GM12878 (cell line): ENCODE results near the gene IGFBP6. TPM values are rescaled to one million over a fixed set of nuclear protein-coding genes. Genes with fewer than 3 reads are reported as not detected.

Experiments
- ATAC-seq: fragments of 200-7000 bp; cut with Tn5 transposase; 3 replicates; pipeline ENCODE4 v1.9.1; 2020; ENCODE audit warnings: mild to moderate bottlenecking, moderate library complexity
- BruUV-seq: library from RNA; stranded (reverse); fragments of 400-500 nt; replicated peaks from 2 replicates; lab custom pipeline; 2021; lab: Mats Ljungman, UMichigan
- CTCF ChIA-PET: fragments of 300-600 bp; sonication (Branson Sonifier 250); formaldehyde crosslinking; extraction: SDS; loops from one replicate; lab custom pipeline; 2021; ENCODE audit warnings: inconsistent platforms; lab: Yijun Ruan, JAX
- POLR2A ChIA-PET: fragments of 350-600 bp; formaldehyde crosslinking; extraction: SDS; loops from one replicate; lab custom pipeline; 2021; ENCODE audit warnings: inconsistent platforms; lab: Charles Lee
- RAD21 ChIA-PET: fragments of 300-600 bp; sonication (Branson Sonifier 250); formaldehyde crosslinking; loops from one replicate; lab custom pipeline; 2023; ENCODE audit warnings: antibody characterized with exemption; ENCODE audit not compliant: unreplicated experiment; lab: Charles Lee
- SMC1A ChIA-PET: fragments of 300-600 bp; sonication (Branson Sonifier 250); formaldehyde crosslinking; loops from one replicate; lab custom pipeline; 2023; ENCODE audit not compliant: unreplicated experiment, uncharacterized antibody; lab: Charles Lee
- DNase-seq: peaks from one replicate; pipeline ENCODE4 v3.0.0-alpha.2; 2011; ENCODE audit warnings: low read depth, low spot score
- FAIRE-seq: peaks from 3 replicates; lab custom pipeline; 2011; peaks lifted over from hg19 to GRCh38; lab: Jason Lieb, UNC
- H2AFZ ChIP-seq: 2 replicates; pipeline ENCODE4 v1.6.0; 2011; ENCODE audit warnings: low read depth, low read length, control low read depth; ENCODE audit not compliant: control insufficient read depth
- H3K27ac ChIP-seq: 2 replicates; pipeline ENCODE4 v1.5.1; 2011; ENCODE audit warnings: control low read depth; ENCODE audit not compliant: control insufficient read depth, insufficient read depth
- H3K27me3 ChIP-seq, 2 experiments: replicated peaks in 1 of 2; 2 replicates each; pipeline versions ENCODE4 v1.6.0 to v1.6.1; 2011; ENCODE audit warnings: low read length in 1 of 2; ENCODE audit not compliant: control insufficient read depth in 2 of 2, insufficient read depth in 2 of 2
- H3K36me3 ChIP-seq, 2 experiments: 2 replicates each; pipeline ENCODE4 v1.5.1; 2011; ENCODE audit warnings: low read length in 1 of 2; ENCODE audit not compliant: control insufficient read depth in 2 of 2, insufficient read depth in 2 of 2
- H3K4me1 ChIP-seq: 2 replicates; pipeline ENCODE4 v1.6.1; 2011; ENCODE audit warnings: mild to moderate bottlenecking, low read length, moderate library complexity, mixed read lengths; ENCODE audit not compliant: control insufficient read depth, insufficient read depth
- H3K4me2 ChIP-seq: 2 replicates; pipeline ENCODE4 v1.6.0; 2011; ENCODE audit warnings: control low read depth; ENCODE audit not compliant: control insufficient read depth, insufficient read depth
- H3K4me3 ChIP-seq: fragments of 200-600 bp; sonication (generic); 2 replicates; pipeline ENCODE4 v1.5.1; 2016
- H3K79me2 ChIP-seq: 2 replicates; pipeline ENCODE4 v1.6.0; 2011; ENCODE audit warnings: low read length; ENCODE audit not compliant: control insufficient read depth, insufficient read depth
- H3K9ac ChIP-seq: 2 replicates; pipeline ENCODE4 v1.8.0; 2011; ENCODE audit warnings: low read length, control low read depth, mixed read lengths; ENCODE audit not compliant: control insufficient read depth, insufficient read depth
- H3K9me3 ChIP-seq: replicated peaks from 3 replicates; pipeline ENCODE4 v1.5.1; 2011; ENCODE audit warnings: mild to moderate bottlenecking, low read length; ENCODE audit not compliant: control insufficient read depth, insufficient read depth
- H4K20me1 ChIP-seq: 2 replicates; pipeline ENCODE4 v1.6.0; 2011; ENCODE audit not compliant: control insufficient read depth, insufficient read depth
- SREBF2 ChIP-seq: IDR thresholded peaks from 2 replicates; pipeline ENCODE4 v1.6.1; 2012; ENCODE audit warnings: mild to moderate bottlenecking, low read length
- WGBS: methylation state at CpG from one replicate; pipeline ENCODE4 v1.1.6; 2016; ENCODE audit warnings: low lambda C conversion rate; ENCODE audit not compliant: insufficient replicate concordance, insufficient coverage; ENCODE audit errors: missing lambda C conversion rate; 5-methylcytosine and 5-hydroxymethylcytosine counted together
- in situ Hi-C: fragments of 300-500 bp; cut with MboI; formaldehyde crosslinking; loops from 9 replicates; pipeline ENCODE4 v1.14.3; 2018; ENCODE audit warnings: mixed read lengths
- intact Hi-C: fragments of 100-400 bp; cut with micrococcal nuclease; formaldehyde crosslinking; loops from one replicate; pipeline ENCODE4 v1.14.2; 2022; ENCODE audit not compliant: unreplicated experiment
- microRNA-seq: library from miRNA; unstranded; fragments of <30 nt; microRNA quantifications from one replicate; pipeline ENCODE4, GENCODE V29; 2018
- polyA plus RNA-seq, 11 experiments: library from polyadenylated mRNA; depleted of rRNA in 4 of 11; unstranded in 6 of 11; stranded (reverse) in 5 of 11; fragments of >200 nt; fragmentation: Nextera tagmentation in 4 of 11; fragmentation: Illumina TruSeq in 1 of 11; extraction: Ambion mirVana in 4 of 11; extraction: Trizol in 1 of 11; gene quantifications; 1 replicate in 1 of 11; 2 replicates in 10 of 11; pipeline versions ENCODE4 v1.2.1 to v1.2.3, GENCODE V29; 2011 to 2016; ENCODE audit warnings: inconsistent platforms in 2 of 11, missing spikeins in 2 of 11, low read depth in 1 of 11
- small RNA-seq: library from RNA; depleted of rRNA; stranded (forward); fragments of <200 nt; gene quantifications from one replicate; pipeline ENCODE3, GENCODE V24; 2014
- total RNA-seq, 4 experiments: library from RNA; depleted of rRNA in 3 of 4; stranded (reverse); fragments of >200 nt in 3 of 4; fragmentation: Illumina TruSeq in 1 of 4; extraction: Trizol in 1 of 4; gene quantifications; 2 replicates each; pipeline versions ENCODE4 v1.2.1 to v1.2.3, GENCODE V29; 2013 to 2021
- TF ChIP-seq, protein P1 (sequence below): fragments of 150-350 bp; IDR thresholded peaks from 2 replicates; pipeline ENCODE4 v1.6.1; 2016; ENCODE audit warnings: low read depth, low read length

IGFBP6 gene
- total and polyA plus RNA-seq, 10 of the 15 experiments (the other 5 are each of a cell fraction or from before 2014, with no cell fraction given): 0.09 to 0.87 (median 0.56) TPM; not detected in 3

DNA sequence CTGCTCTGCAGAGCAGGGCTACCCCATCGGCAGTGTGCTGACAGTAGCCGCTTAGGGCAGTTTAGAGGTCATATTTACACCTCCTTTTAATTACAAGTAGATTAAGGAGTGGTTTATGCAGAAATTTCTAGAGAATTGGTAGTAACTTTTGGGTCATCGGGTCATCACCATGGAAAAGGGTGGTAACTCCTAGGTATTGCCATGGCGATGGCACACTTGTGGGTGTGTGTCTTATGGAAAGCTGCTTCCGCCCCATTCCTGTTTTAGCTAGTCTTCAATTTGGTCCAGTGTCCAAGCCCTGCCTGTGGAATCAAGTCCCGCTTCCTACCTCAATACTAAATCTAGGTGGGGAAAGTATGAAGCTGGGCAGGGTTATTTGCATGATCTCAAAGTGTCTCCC, 53.6 kb downstream of the IGFBP6 start:
- WGBS: 79% methylated on average over 6 of the region's 6 CpGs
- POLR2A ChIA-PET: no interaction called here
- intact Hi-C loops: no loop called here
- Histone ChIP-seq H3K4me1 (no peaks in the 10 kb centered on the region), H4K20me1 (no peaks in the 10 kb centered on the region), H2AFZ (no peak overlapping the region), H3K79me2 (no peaks in the 10 kb centered on the region), H3K27me3 (no peaks in the 10 kb centered on the region), H3K4me2 (no peak overlapping the region), H3K36me3 (no peaks in the 10 kb centered on the region), H3K4me3 (no peak overlapping the region), H3K9ac (no peak overlapping the region), H3K27ac (no peak overlapping the region), H3K9me3 (no peaks in the 10 kb centered on the region; the same call in 2 of the 3 replicates)
- TF ChIP-seq, protein P1, sequence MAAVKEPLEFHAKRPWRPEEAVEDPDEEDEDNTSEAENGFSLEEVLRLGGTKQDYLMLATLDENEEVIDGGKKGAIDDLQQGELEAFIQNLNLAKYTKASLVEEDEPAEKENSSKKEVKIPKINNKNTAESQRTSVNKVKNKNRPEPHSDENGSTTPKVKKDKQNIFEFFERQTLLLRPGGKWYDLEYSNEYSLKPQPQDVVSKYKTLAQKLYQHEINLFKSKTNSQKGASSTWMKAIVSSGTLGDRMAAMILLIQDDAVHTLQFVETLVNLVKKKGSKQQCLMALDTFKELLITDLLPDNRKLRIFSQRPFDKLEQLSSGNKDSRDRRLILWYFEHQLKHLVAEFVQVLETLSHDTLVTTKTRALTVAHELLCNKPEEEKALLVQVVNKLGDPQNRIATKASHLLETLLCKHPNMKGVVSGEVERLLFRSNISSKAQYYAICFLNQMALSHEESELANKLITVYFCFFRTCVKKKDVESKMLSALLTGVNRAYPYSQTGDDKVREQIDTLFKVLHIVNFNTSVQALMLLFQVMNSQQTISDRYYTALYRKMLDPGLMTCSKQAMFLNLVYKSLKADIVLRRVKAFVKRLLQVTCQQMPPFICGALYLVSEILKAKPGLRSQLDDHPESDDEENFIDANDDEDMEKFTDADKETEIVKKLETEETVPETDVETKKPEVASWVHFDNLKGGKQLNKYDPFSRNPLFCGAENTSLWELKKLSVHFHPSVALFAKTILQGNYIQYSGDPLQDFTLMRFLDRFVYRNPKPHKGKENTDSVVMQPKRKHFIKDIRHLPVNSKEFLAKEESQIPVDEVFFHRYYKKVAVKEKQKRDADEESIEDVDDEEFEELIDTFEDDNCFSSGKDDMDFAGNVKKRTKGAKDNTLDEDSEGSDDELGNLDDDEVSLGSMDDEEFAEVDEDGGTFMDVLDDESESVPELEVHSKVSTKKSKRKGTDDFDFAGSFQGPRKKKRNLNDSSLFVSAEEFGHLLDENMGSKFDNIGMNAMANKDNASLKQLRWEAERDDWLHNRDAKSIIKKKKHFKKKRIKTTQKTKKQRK: no peak
- TF ChIP-seq SREBF2: no peak
- SMC1A ChIA-PET: interaction anchor here (0.6 to 1.0 kb wide), 2 partner anchors 22 to 25 kb away, joined by 3 to 4 read pairs; no protein-coding TSS in a partner anchor
- RAD21 ChIA-PET: no interaction called here
- in situ Hi-C loops: no loop called here
- DNase-seq: no peak
- CTCF ChIA-PET: interaction anchor here (0.5 to 1.1 kb wide), 3 partner anchors 139 to 322 kb away, joined by 3 to 5 read pairs (median 3); no protein-coding TSS in a partner anchor
- ATAC-seq: no peak
- BruUV-seq: no TSS peak
- FAIRE-seq: no peak

Small RNAs within 50 kb of the gene (microRNA-seq; reads per million reads assigned to microRNA genes)
- gene MIR6757: not detected

Small RNAs within 50 kb of the gene (small RNA-seq; reads per million reads assigned to genes)
- gene HIGD1AP1 (not detected), gene MIR6757 (not detected), gene RNU6-333P (not detected)

Other genes starting within 250 kb of the IGFBP6 start
Only the 7 nearest of the 16 such genes appear.
- 519 and 635 TPM in 2 replicates for gene EIF4B, start 91.2 kb upstream of the IGFBP6 start, total RNA-seq (2014; rRNA removed)
- 742 and 752 TPM in 2 replicates for gene EIF4B, start 91.2 kb upstream of the IGFBP6 start, total RNA-seq (2014; rRNA removed; fragmentation: Illumina TruSeq; extraction: Trizol)
- gene EIF4B, start 91.2 kb upstream of the IGFBP6 start, total RNA-seq (2021): 628 and 637 TPM in 2 replicates
- gene EIF4B, start 91.2 kb upstream of the IGFBP6 start, polyA plus RNA-seq (2011; rRNA removed): 494 and 678 TPM in 2 replicates
- gene EIF4B, start 91.2 kb upstream of the IGFBP6 start, polyA plus RNA-seq (2014; fragmentation: Illumina TruSeq; extraction: Trizol): 625 and 749 TPM in 2 replicates
- gene EIF4B, start 91.2 kb upstream of the IGFBP6 start, polyA plus RNA-seq (2014; fragmentation: Nextera tagmentation; extraction: Ambion mirVana): 100 to 1,000 TPM; 133 to 144 TPM
- 326 and 368 TPM in 2 replicates for gene EIF4B, start 91.2 kb upstream of the IGFBP6 start, polyA plus RNA-seq (2014; rRNA removed)
- 100 to 1,000 TPM; 123 TPM for gene EIF4B, start 91.2 kb upstream of the IGFBP6 start, polyA plus RNA-seq (2016; fragmentation: Nextera tagmentation; extraction: Ambion mirVana)
- 0.17 and 0.22 TPM in 2 replicates for gene TNS2, start 47.6 kb upstream of the IGFBP6 start, total RNA-seq (2014; rRNA removed)
- not detected in 2 replicates for gene TNS2, start 47.6 kb upstream of the IGFBP6 start, total RNA-seq (2014; rRNA removed; fragmentation: Illumina TruSeq; extraction: Trizol)
- gene TNS2, start 47.6 kb upstream of the IGFBP6 start, total RNA-seq (2021): 0.66 and 0.72 TPM in 2 replicates
- 0.07 TPM in 1 of 2 replicates, not detected in the other for gene TNS2, start 47.6 kb upstream of the IGFBP6 start, polyA plus RNA-seq (2011; rRNA removed)
- gene TNS2, start 47.6 kb upstream of the IGFBP6 start, polyA plus RNA-seq (2014; fragmentation: Illumina TruSeq; extraction: Trizol): 0.03 and 0.11 TPM in 2 replicates
- gene TNS2, start 47.6 kb upstream of the IGFBP6 start, polyA plus RNA-seq (2014; fragmentation: Nextera tagmentation; extraction: Ambion mirVana): not detected
- 0.15 and 0.52 TPM in 2 replicates for gene TNS2, start 47.6 kb upstream of the IGFBP6 start, polyA plus RNA-seq (2014; rRNA removed)
- under 1 TPM in 1 of 2 experiments, not detected in 1; 0.20 TPM for gene TNS2, start 47.6 kb upstream of the IGFBP6 start, polyA plus RNA-seq (2016; fragmentation: Nextera tagmentation; extraction: Ambion mirVana)
- gene SPRYD3, start 18.3 kb upstream of the IGFBP6 start, total RNA-seq (2014; rRNA removed): 18.7 and 21.0 TPM in 2 replicates
- gene SPRYD3, start 18.3 kb upstream of the IGFBP6 start, total RNA-seq (2014; rRNA removed; fragmentation: Illumina TruSeq; extraction: Trizol): 10.4 and 11.2 TPM in 2 replicates
- 24.7 and 27.7 TPM in 2 replicates for gene SPRYD3, start 18.3 kb upstream of the IGFBP6 start, total RNA-seq (2021)
- gene SPRYD3, start 18.3 kb upstream of the IGFBP6 start, polyA plus RNA-seq (2011; rRNA removed): 12.4 and 19.4 TPM in 2 replicates
- gene SPRYD3, start 18.3 kb upstream of the IGFBP6 start, polyA plus RNA-seq (2014; fragmentation: Illumina TruSeq; extraction: Trizol): 9.4 and 18.3 TPM in 2 replicates
- 1 to 10 TPM; 2.3 to 3.5 TPM for gene SPRYD3, start 18.3 kb upstream of the IGFBP6 start, polyA plus RNA-seq (2014; fragmentation: Nextera tagmentation; extraction: Ambion mirVana)
- gene SPRYD3, start 18.3 kb upstream of the IGFBP6 start, polyA plus RNA-seq (2014; rRNA removed): 21.4 and 21.7 TPM in 2 replicates
- gene SPRYD3, start 18.3 kb upstream of the IGFBP6 start, polyA plus RNA-seq (2016; fragmentation: Nextera tagmentation; extraction: Ambion mirVana): 10 to 100 TPM; 26.2 to 26.4 TPM
- gene SOAT2, start 5.8 kb downstream of the IGFBP6 start, total RNA-seq (2014; rRNA removed): 1.2 and 1.6 TPM in 2 replicates
- 0.60 and 0.67 TPM in 2 replicates for gene SOAT2, start 5.8 kb downstream of the IGFBP6 start, total RNA-seq (2014; rRNA removed; fragmentation: Illumina TruSeq; extraction: Trizol)
- gene SOAT2, start 5.8 kb downstream of the IGFBP6 start, total RNA-seq (2021): 1.6 and 1.9 TPM in 2 replicates
- 0.24 and 0.30 TPM in 2 replicates for gene SOAT2, start 5.8 kb downstream of the IGFBP6 start, polyA plus RNA-seq (2011; rRNA removed)
- 0.43 and 0.78 TPM in 2 replicates for gene SOAT2, start 5.8 kb downstream of the IGFBP6 start, polyA plus RNA-seq (2014; fragmentation: Illumina TruSeq; extraction: Trizol)
- under 1 TPM; 0.08 to 0.33 TPM for gene SOAT2, start 5.8 kb downstream of the IGFBP6 start, polyA plus RNA-seq (2014; fragmentation: Nextera tagmentation; extraction: Ambion mirVana)
- 1.7 and 2.4 TPM in 2 replicates for gene SOAT2, start 5.8 kb downstream of the IGFBP6 start, polyA plus RNA-seq (2014; rRNA removed)
- under 1 TPM; 0.46 to 0.72 TPM for gene SOAT2, start 5.8 kb downstream of the IGFBP6 start, polyA plus RNA-seq (2016; fragmentation: Nextera tagmentation; extraction: Ambion mirVana)
- 11.6 and 12.6 TPM in 2 replicates for gene ZNF740, start 83.1 kb downstream of the IGFBP6 start, total RNA-seq (2014; rRNA removed)
- 9.9 and 11.8 TPM in 2 replicates for gene ZNF740, start 83.1 kb downstream of the IGFBP6 start, total RNA-seq (2014; rRNA removed; fragmentation: Illumina TruSeq; extraction: Trizol)
- 29.0 and 33.6 TPM in 2 replicates for gene ZNF740, start 83.1 kb downstream of the IGFBP6 start, total RNA-seq (2021)
- 29.5 and 30.9 TPM in 2 replicates for gene ZNF740, start 83.1 kb downstream of the IGFBP6 start, polyA plus RNA-seq (2011; rRNA removed)
- 14.2 and 21.6 TPM in 2 replicates for gene ZNF740, start 83.1 kb downstream of the IGFBP6 start, polyA plus RNA-seq (2014; fragmentation: Illumina TruSeq; extraction: Trizol)
- gene ZNF740, start 83.1 kb downstream of the IGFBP6 start, polyA plus RNA-seq (2014; fragmentation: Nextera tagmentation; extraction: Ambion mirVana): 1 to 10 TPM; 1.4 to 1.8 TPM
- 12.9 and 19.1 TPM in 2 replicates for gene ZNF740, start 83.1 kb downstream of the IGFBP6 start, polyA plus RNA-seq (2014; rRNA removed)
- gene ZNF740, start 83.1 kb downstream of the IGFBP6 start, polyA plus RNA-seq (2016; fragmentation: Nextera tagmentation; extraction: Ambion mirVana): 1 to 10 TPM; 4.1 to 5.6 TPM
- gene CSAD, start 83.3 kb downstream of the IGFBP6 start, total RNA-seq (2014; rRNA removed): 7.0 and 12.5 TPM in 2 replicates
- 5.4 and 6.7 TPM in 2 replicates for gene CSAD, start 83.3 kb downstream of the IGFBP6 start, total RNA-seq (2014; rRNA removed; fragmentation: Illumina TruSeq; extraction: Trizol)
- gene CSAD, start 83.3 kb downstream of the IGFBP6 start, total RNA-seq (2021): 6.1 and 9.3 TPM in 2 replicates
- 14.4 and 19.1 TPM in 2 replicates for gene CSAD, start 83.3 kb downstream of the IGFBP6 start, polyA plus RNA-seq (2011; rRNA removed)
- gene CSAD, start 83.3 kb downstream of the IGFBP6 start, polyA plus RNA-seq (2014; fragmentation: Illumina TruSeq; extraction: Trizol): 12.3 and 12.7 TPM in 2 replicates
- gene CSAD, start 83.3 kb downstream of the IGFBP6 start, polyA plus RNA-seq (2014; fragmentation: Nextera tagmentation; extraction: Ambion mirVana): 1 to 10 TPM; 1.2 to 2.0 TPM
- 20.0 and 20.4 TPM in 2 replicates for gene CSAD, start 83.3 kb downstream of the IGFBP6 start, polyA plus RNA-seq (2014; rRNA removed)
- 1 to 10 TPM; 1.1 to 2.4 TPM for gene CSAD, start 83.3 kb downstream of the IGFBP6 start, polyA plus RNA-seq (2016; fragmentation: Nextera tagmentation; extraction: Ambion mirVana)
- gene ITGB7, start 109.6 kb downstream of the IGFBP6 start, total RNA-seq (2014; rRNA removed): 366 and 425 TPM in 2 replicates
- gene ITGB7, start 109.6 kb downstream of the IGFBP6 start, total RNA-seq (2014; rRNA removed; fragmentation: Illumina TruSeq; extraction: Trizol): 158 and 166 TPM in 2 replicates
- gene ITGB7, start 109.6 kb downstream of the IGFBP6 start, total RNA-seq (2021): 459 and 487 TPM in 2 replicates
- 130 and 234 TPM in 2 replicates for gene ITGB7, start 109.6 kb downstream of the IGFBP6 start, polyA plus RNA-seq (2011; rRNA removed)
- gene ITGB7, start 109.6 kb downstream of the IGFBP6 start, polyA plus RNA-seq (2014; fragmentation: Illumina TruSeq; extraction: Trizol): 95.4 and 174 TPM in 2 replicates
- gene ITGB7, start 109.6 kb downstream of the IGFBP6 start, polyA plus RNA-seq (2014; fragmentation: Nextera tagmentation; extraction: Ambion mirVana): 10 to 100 TPM; 54.5 to 99.5 TPM
- gene ITGB7, start 109.6 kb downstream of the IGFBP6 start, polyA plus RNA-seq (2014; rRNA removed): 282 and 333 TPM in 2 replicates
- 100 to 1,000 TPM; 269 to 332 TPM for gene ITGB7, start 109.6 kb downstream of the IGFBP6 start, polyA plus RNA-seq (2016; fragmentation: Nextera tagmentation; extraction: Ambion mirVana)